Placental epithelial cell (primary cell): ENCODE measurements around the gene OR7D4. TPM values are rescaled to one million over a fixed set of nuclear protein-coding genes. Genes with fewer than 3 reads are reported as not detected.

Source experiments
- total RNA-seq: library from RNA; depleted of rRNA; stranded (reverse); fragments of >200 nt; gene quantifications from 2 replicates; pipeline ENCODE4 v1.2.3, GENCODE V29; 2012

Gene OR7D4
- not detected in 2 replicates for total RNA-seq

DNA sequence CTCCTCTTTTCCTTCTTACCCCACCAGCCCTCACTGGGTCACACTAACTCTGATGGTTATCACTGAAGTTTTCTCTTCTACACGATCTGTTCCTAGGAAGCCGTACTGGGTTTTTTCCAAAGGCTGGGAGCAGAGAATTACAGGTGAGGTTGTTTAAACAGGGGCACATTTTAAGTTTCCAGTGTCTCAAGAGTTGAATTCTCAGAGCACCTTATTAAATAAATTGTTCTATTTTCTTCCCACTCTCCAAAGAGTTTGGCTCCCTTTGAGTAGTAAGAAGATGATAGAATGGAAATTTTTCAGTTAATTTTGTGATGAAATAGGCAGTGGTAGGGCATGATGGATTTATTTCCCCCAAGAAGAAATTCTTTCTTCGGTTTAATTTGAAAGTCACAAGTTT is at the start of gene OR7D4:
OR7D4 (minus strand) TSS at position 101 of the 400 bp plus-strand sequence. CDS start 4,752 bp downstream, outside the sequence.

DNA sequence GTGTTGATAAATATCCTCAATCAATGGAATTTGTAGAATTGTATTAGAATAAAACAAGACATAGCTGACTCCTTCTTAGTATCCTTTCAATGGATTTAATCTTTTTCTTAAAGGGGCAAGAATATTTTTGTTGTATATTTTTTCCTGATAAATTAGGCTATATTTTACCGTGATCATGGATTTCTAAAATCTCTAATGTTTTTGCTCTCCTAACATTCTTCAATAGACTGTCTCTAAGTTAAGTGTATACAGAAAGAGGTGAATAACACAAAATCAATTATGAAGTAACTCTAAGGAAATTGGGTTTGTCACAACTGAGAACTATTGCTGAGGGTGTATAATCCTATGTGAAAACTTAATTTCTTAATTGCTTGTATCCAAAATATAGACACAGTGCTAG is 31.2 kb upstream of the OR7D4 start, which contains the start of gene OR7E24:
OR7E24 (plus strand) TSS at position 301 of the 400 bp plus-strand sequence. CDS start 114 bp downstream, outside the sequence.

GRCh38 chr19:9178901-9179300 is 40.5 kb downstream of the OR7D4 start, which contains the start of gene OR7D2:
Gene OR7D2, plus strand, starts transcription at chr19:9178979. Its CDS starts 6,803 bp downstream, at chr19:9185782.

Other genes starting within 250 kb of the OR7D4 start
- 34.2 and 36.1 TPM in 2 replicates for gene MUC16, start 209.2 kb downstream of the OR7D4 start, total RNA-seq
- gene OR1M1, start 132.5 kb downstream of the OR7D4 start, total RNA-seq: not detected in 2 replicates
- not detected in 2 replicates for gene OR7G2, start 112.1 kb downstream of the OR7D4 start, total RNA-seq
- not detected in 2 replicates for gene OR7G1, start 103.8 kb downstream of the OR7D4 start, total RNA-seq
- gene OR7G3, start 92.6 kb downstream of the OR7D4 start, total RNA-seq: not detected in 2 replicates
- 20.6 and 21.2 TPM in 2 replicates for gene ZNF317, start 79.2 kb downstream of the OR7D4 start, total RNA-seq
- 0.39 TPM in 1 of 2 replicates, not detected in the other for gene OR7D2, start 40.6 kb downstream of the OR7D4 start, total RNA-seq
- not detected in 2 replicates for gene OR7E24, start 31.3 kb upstream of the OR7D4 start, total RNA-seq
- 8.6 and 19.3 TPM in 2 replicates for gene ZNF699, start 90.2 kb upstream of the OR7D4 start, total RNA-seq
- 7.5 and 15.3 TPM in 2 replicates for gene ZNF559, start 104.6 kb upstream of the OR7D4 start, total RNA-seq
- gene ZNF177, start 143.4 kb upstream of the OR7D4 start, total RNA-seq: 0.87 and 1.2 TPM in 2 replicates
- 8.4 and 16.1 TPM in 2 replicates for gene ZNF266, start 216.0 kb upstream of the OR7D4 start, total RNA-seq